SKM-1 treated with dmso at 0.1 percent for 144 hours (cell line): ENCODE results near the gene PITX3.
"Not testable (repeated sequence)": the region's sequence is repeated elsewhere in the genome, so short reads cannot be mapped to it uniquely, and the experiment has no call there.

Source experiments
- DNase-seq: peaks from one replicate; lab custom pipeline; 2025; ENCODE audit not compliant: unreplicated experiment; lab: John Stamatoyannopoulos, UW

The PITX3 gene

DNA sequence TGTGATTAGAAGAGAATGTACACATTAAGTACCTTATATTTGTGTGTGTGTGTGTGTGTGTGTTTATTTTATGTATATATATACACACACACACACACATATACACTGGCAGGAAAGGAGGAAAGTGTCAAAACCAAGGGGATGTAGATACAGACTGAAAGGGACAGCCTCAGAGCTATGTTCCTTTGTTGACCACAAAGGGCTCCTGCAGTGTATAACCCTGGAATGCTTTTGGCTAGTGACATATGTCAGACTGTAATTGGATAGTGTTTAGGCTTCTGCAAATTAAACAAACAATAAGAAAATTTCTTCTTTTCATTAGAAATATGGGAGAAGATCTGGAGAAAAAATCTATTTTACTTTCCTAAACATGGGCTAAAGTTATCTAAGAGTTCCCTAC lies 19.9 kb upstream of the PITX3 start:
- no peak for DNase-seq

DNA sequence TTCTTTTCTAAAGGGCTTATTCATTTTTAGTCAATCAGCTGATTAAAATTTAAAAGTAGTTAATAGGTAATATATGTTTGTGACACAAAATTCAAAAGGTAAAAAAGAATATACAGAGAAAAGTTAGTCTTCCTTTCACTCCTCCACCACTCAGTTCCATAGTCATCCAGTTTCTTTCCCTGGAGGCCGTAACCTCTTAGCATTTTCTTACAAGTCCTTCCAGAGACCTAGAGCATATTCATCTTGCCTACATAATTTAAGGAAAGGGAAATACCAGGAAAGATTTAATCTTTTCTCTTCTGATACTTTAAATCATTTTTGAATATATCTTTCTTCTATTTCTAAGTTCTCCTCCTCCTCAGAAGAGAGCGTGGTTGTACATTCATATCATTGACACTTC lies 14.1 kb upstream of the PITX3 start:
- DNase-seq: no peak

DNA sequence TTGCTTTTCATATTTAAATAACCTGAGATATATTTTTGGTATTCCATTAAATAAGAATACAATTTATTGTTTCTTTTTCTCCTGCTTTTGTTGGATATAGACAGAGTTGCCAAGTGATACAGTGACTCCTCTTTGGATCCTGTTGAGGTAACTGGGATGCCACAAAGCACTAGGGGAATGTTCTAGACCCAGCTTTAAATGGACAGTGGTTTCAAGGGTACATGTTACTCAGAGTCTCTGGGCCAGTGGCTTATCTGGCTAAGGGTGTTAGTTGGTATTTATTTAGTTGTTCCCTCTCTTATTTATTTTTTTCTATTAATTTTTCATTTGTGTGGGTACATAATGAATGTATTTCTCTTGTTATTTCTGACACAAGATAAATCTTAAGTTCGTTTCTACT lies 13.1 kb upstream of the PITX3 start:
- DNase-seq: no peak

DNA sequence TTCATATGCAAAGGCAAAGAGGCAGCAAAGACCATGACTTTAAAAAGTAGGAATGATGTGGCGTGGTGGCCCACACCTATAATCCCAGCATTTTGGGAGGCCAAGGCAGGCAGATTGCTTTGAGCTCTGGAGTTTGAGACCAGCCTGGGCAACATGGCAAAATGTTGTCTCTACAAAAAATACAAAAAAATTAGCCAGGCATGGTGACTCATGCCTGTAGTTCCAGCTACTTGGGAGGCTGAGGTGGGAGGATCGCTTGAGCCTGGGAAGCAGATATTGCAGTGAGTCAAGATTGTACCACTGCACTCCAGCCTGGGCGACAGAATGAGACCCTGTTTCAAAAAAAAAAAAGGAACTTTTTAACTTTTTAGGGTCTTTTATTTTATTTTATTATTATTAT lies 11.2 kb upstream of the PITX3 start:
- not testable (repeated sequence) for DNase-seq

DNA sequence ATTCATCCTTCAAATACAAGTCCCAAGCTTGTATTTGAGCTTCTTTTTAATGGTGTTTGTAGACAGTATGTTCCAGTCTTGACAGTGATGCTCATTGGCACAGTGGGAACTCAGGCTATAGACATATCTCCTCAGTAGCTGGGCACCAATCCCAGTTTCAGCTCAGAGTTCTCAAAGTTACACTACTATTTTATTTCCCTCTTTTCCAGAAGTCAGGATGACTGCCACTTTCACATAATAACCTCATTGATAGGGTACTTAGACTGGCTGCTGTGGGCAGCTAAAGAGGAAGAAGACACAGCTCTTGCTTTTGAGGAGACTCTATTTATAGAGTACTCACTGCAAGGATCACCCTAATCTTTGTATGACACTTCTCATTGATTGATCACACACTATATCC lies 6.4 kb upstream of the PITX3 start:
- no peak for DNase-seq

DNA sequence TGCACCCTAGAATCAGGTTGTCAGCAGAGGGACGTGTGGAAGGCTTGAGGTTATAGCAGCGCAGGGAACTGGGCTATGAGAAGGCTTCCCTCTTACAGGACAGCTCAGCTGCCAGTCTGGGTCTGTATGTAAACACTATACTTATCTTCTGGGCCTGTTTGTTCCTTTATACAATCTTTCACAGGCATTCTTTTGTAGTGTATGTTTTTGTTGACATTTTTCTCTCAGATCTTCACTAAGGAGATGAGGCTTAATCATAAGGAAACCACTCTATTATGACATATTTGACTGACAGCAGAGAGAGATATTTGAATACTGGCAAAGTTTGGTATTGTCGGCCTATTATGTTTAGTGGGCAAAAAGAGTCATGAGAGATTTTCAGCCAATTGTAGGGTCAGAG lies 4.9 kb upstream of the PITX3 start:
- DNase-seq: no peak

DNA sequence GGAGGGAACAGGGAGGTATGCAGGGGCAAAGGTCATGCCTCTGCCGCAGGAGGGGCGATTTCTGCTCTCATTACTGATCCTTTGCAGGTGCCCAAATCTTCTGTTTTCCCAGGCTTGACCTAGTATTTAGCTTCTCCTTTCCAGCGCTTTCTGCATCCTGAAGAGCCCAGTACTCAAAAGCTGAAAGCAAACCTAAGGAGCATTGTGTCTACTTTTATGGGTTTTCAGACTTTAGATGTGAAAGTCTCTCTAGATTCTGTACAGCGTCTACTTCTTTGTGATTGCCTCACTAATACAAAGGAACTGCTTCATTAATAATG lies 4.6 kb upstream of the PITX3 start:
- no peak for DNase-seq

DNA sequence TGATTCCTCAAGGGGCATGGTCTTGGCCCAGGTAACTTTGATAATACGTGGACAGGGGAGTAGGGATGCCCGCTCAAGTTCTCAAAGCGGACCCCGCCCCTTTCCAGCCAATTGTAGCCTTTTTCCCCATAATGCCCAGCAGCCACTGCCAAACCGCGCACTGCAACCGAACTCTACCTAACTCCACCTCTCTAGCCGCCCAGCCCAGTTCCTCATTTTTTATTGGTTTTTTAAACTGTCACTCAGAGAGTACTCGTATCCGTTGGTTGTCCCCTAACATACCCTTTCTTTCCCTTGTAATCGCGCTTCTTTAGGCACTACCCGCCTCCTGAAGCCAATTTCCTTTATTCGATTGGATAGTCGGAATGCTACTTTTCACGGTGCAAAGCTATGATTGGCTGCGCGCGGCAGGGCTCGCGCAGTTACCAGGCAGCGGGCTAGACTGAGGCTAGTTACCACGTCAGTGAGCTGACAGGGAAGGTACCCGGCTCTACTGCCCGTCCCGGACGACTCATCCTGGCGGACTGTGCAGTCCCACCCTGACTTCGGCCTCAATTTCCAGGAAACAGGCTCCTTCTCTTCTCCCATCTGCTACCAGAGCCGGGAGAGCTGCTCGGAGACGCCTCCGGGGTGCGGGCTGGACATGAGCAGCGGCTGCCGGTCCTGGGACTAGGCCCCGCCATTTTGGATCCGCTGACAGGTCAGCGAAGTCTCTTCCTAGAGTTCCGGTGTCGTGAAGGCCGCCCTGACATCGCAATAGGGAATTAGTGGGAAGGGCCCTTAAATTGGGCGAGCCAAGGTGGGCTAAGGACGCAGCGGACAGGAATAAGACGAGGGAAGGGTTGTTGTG lies 4.0 kb upstream of the PITX3 start, which contains the start of gene GBF1:
TSS of gene GBF1 (plus strand) at position 451 of the 850 bp plus-strand sequence. CDS start 13,407 bp downstream, outside the sequence.
- DNase-seq: peak; percentile 99

DNA sequence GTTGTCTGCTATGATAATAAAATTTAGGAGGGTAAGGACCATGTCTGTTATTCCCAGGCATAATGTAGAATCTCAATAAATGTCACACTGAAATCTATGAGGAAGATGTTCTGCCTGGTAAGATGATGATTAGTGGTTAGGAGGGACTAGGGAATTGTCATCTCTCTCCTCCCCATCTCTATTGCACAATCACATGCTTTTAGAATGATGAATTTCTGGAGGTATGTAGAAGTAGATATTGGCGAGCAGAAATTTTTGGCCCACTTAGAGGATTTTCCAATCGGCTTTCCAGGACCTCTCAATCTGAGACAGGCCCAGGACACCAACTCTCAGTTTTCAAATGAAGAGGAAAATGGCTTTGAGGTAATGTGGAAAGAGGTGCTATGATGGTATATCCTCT lies 2.0 kb upstream of the PITX3 start:
- no peak for DNase-seq

DNA sequence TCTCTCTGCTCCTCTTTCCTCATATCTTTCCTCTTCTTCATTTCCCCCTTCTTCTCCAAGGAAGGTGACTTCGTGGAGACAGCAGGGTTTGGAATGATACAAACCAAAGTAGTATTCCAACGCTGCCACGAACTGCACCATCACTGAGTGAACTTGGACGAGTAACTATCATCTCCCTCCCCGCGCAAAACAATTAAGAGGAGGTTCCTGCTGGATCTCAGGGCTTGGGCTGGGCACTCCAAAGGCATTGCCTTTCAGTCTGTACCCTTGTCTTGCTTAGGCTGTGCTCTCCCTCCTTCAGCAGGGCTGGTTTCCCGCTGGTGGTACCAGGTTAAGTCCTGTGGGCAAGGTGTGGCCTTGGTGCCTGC lies 790 bp upstream of the PITX3 start:
- no peak for DNase-seq

DNA sequence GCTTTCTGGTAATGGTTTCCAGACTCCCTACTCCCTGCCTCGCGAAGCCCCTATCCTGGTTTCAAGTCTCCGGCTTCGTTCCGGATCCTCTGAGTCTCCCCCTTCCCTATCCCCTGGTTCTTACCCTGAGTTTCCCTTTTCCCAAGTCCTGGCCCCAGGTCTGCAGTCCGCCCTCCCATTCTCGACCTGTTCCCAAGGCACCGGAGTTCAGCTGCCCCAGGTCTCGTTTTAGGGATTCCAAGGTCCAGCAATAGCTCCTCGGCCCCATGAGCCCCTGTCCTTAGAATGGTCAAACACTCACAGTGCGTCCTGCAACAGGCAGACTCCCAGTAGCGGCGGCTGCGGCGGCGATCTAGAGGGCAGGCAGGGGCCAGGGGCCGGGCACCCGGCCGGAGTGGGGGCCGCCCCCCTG lies 274 bp downstream of the PITX3 start:
- DNase-seq: no peak

DNA sequence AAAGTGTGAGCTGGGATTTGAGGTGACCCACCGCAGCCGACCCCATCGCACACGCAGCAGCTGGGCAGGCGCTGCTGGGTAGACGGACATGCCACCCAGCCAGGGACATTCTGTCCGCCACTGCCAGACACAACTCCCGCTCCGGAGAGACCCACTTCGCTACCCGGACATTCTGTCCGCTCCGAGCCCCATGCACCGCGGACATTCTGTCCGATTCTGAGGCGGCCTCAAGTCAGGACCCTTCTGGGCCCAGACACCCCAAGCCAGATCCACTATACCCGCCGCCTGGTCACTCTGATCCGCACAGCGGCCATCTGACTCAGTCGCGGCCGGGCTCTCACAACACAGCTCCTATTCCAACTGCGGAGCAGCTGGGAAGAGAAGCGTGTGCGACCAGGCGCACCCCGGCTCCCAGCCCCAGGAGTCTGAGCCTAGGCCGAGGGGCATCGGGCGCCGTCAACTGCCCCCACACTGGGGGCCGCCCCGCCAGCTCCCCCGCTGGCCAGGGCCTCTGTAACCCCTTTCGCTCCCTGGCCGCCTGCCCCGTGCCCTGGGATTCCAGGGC lies 763 bp downstream of the PITX3 start:
- DNase-seq: no peak

DNA sequence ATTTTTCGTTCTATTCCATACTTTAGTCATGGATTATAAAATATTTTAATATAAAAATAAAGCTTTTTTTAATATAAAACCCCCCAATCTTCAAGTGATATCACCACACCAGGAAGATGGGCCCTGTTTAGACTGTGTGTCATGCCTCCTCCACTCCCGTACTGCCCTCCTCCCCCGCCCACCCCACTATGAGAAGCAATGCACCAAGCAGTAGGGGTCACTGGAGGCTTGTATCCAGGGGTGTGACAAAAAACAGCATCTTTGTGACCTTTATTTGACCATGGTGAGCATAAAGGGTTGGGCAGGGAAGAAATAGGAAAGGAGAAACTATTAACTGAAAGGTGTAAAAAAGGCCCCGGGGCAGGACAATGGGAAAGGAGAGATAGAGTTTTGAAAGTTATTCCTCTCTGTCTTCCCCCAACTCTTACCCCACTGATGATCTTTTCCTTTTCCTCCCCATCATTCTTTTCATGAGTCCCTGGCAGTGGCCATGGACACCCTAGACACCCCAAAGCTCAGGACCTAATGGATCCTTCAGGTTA lies 3.5 kb downstream of the PITX3 start:
- DNase-seq: no peak

DNA sequence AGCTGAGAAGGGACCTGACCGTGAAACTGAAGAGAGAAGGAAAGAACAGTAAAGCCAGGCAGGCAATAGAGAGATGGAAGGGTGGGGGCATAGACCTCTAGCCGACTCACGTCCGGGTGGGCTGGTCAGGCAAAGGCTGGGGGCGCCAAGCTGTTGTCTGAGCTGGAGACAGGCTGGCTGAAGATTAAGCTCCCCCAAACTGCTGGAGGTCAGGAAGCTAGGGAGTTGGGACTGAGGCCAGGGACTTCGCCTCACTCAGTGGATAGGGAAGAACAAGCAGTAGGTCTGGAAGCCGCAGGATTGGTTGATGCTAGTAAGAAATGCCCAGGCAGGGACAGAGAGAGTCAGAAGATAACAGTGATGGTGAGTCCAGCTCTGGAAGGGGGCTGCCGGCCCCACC lies 5.3 kb downstream of the PITX3 start:
- DNase-seq: no peak

DNA sequence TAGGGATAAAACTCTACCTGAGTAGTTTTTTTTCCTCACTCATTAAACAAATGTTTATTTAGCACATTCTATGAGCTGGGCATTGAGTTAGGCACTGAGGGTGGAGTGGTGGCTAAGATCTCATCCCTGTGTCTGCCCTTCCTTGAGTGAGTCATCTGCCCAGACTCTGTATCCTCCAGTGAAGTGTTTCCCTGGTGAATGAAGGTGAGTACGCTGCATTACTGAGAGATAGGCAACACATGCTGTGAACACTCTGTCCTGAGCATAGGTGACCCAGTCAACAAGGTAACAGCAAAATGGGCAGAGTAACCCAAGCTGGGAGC lies 5.8 kb downstream of the PITX3 start:
- no peak for DNase-seq

DNA sequence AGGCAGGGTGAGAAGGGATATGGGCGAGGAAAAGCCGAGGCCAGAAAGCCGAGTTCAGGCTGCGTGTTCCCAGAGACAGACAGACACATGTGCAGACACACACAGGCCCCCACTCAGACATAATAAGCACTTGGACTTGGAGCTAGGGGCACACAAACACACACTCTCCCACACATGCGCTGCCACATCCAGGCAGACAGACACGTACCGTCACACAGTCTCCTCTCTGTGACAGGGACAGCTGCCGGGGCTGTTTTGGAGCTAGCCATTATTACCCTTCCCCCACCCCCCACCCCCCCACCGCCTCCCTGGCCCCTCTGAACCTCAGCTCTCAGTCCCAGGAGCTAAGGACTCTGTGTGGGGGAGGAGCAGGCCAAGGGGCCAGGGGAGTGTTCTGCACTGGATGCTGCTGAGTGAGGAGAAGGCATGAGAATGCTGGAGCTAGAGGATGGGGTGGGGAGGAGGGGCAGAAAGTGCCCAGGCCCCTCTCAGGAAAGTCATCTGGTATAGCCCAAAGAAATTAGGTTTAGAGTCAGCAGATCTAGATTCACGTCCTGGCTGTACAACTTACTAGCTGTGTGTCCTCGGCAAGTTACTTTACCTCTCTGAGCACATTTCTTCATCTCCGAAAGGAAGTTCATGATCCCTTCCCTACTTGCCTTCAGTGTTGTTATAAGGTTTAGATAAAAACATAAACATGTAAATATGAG lies 6.3 kb downstream of the PITX3 start:
- DNase-seq: no peak

DNA sequence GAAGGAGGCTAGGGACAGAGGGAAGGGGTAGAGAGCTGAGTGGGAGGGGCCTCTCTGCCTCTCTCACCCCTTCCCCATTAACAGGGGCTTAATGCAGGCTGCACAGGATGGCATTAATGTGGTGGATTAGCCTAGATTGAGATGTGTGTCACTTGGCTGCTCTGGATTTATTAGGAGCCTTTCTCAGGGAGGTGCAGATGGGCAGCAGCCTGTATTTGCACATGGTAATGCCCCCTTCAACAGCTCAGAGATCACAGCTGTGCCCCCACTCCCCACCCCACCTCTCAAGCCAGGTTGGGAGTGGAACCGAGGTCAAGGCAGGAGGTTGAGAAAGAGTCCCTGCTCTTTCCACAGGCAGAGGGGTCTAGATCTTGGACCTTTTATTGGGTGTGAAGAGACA lies 7.3 kb downstream of the PITX3 start:
- no peak for DNase-seq

DNA sequence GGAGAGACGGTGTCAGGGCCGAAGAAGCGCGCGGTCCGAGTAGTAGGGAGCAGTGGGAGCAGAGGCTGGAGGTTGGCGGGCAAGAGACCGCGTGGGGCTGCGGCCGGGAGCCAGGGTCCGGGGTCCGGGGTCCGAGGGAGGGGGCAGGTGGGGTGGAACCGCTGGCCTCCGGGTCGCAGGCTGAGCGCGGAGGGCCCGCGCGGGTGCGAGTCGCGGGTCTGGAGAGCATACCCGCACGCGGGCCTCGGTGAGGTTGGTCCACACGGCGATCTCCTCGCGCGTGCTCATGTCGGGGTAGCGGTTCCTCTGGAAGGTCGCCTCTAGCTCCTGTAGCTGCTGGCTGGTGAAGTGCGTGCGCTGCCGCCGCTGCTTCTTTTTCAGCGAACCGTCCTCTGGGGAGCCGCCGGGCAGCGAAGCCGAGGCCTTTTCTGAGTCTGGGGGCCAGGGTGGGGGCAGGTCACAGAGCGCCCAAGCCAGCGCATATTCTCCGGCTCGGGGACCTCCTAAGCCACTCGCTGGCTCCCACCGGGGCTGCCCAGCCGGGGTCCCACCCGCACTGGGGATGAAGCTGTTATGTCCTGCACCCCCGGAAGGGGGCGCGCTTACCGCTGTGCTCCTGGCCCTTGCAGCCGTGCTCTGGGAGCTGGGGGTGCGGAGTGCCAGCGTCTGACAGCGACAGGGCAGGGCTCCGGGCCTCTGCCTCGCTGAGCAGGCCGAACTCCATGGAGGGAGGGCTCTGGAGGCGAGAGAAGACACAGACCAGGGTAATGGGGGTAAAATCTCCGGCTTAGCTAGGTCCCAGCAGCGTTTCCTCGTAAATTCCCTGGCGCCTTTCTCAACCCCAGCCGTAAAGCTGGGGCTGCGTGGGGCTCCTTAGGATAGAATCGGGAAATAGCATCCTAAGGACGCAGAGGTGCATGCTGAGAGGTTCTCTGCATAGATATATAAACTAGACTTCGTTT lies 9.7 kb downstream of the PITX3 start:
- peak; percentile 23 for DNase-seq

DNA sequence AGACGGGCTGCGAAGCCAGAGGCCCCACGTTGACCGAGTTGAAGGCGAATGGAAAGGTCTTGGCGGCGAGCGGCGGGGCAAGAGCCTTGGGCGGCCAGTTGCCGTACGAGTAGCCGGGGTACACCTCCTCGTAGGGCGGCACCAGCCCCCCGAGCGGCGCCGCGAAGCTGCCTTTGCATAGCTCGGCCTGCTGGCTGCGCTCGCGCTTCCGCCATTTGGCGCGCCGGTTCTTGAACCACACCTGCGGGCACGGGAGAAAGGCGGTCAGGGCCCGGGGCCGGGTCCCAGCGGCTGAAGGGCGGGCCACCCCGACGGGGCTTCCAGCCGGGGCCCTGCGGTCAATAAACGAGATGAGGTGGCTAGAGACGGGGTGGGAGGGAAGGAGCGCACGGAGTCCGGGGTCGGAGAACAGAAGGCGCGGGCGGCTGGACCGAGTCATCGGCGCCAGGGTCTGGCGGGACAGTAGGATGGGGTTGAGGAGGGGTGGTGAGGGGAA lies 10.4 kb downstream of the PITX3 start:
- no peak for DNase-seq

DNA sequence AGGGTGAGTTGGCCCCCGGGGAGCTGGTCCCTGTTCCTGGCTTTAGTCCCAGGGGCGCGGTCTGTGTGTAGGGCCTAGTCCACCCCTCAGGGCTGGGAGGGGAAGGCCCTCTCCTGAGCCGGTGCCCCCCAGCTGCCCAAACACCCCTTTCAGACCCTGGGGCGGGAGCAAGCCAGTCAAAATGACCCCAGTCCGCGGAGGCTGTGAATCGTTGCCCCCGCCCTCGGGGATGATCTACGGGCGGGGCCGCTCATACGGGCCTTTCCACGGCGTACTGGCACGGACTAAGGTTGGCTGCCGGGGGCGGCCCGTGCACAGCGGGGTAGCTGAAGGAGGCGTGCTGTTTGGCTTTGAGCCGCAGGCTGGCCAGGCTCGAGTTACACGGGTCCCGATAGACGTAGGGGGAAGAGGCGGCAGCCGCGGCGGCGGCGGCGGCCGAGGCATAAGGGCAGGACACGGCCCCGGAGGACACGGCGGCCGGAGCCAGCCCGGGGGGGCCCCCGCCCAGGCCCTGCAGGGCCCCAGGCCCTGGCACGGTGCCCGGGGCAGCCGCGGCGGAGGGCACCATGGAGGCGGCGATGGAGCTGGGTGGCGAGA lies 10.9 kb downstream of the PITX3 start:
- DNase-seq: no peak
